ENCODE results near the gene GLUD2.
"Not testable (repeated sequence)": the region's sequence is repeated elsewhere in the genome, so short reads cannot be mapped to it uniquely, and the experiment has no call there.

GRCh38 chrX:121084247-121084646, 36.8 kb downstream of the GLUD2 start:
- TF ChIP-seq CTCF (IDR thresholded peaks at IDR 0.05; ENCODE audit: low read depth, low read length, missing input control); EGR1 (IDR thresholded peaks at IDR 0.05; ENCODE audit: low read depth in 2 of 2); MAX (IDR thresholded peaks at IDR 0.05); NR2F2 (IDR thresholded peaks at IDR 0.05); GABPA (IDR thresholded peaks at IDR 0.05 in 1 of 2, conservative IDR thresholded peaks at IDR 0.05 in 1 of 2); RAD21 (IDR thresholded peaks at IDR 0.05); REST (IDR thresholded peaks at IDR 0.05): not testable (repeated sequence)
- peak in 1 of 2 donors; percentile 58 for TF ChIP-seq RXRA (IDR thresholded peaks at IDR 0.05)
